Nephron (organoid): ENCODE data around the gene PTAFR.
A peak's percentile ranks its signal among the peaks of the same experiment; 100 is the strongest.

Experiments
- H3K27ac Mint-ChIP-seq, 3 experiments: 2 replicates each; pipeline ENCODE4 v1.8.0; 2020; ENCODE audit warnings: mixed read lengths in 3 of 3, mild to moderate bottlenecking in 2 of 3, moderate library complexity in 1 of 3
- H3K27me3 Mint-ChIP-seq: 2 replicates; pipeline ENCODE4 v1.8.0; 2021; ENCODE audit warnings: low read depth, mild to moderate bottlenecking, moderate library complexity, mixed read lengths
- H3K36me3 Mint-ChIP-seq: 2 replicates; pipeline ENCODE4 v1.8.0; 2020; ENCODE audit warnings: low read depth, mixed read lengths
- H3K4me1 Mint-ChIP-seq: 2 replicates; pipeline ENCODE4 v1.8.0; 2020; ENCODE audit warnings: mixed read lengths
- H3K4me3 Mint-ChIP-seq, 3 experiments: 2 replicates each; pipeline ENCODE4 v1.8.0; 2020; ENCODE audit warnings: mild to moderate bottlenecking in 3 of 3, mixed read lengths in 3 of 3, moderate library complexity in 2 of 3
- H3K9me3 Mint-ChIP-seq: 2 replicates; pipeline ENCODE4 v1.8.0; 2020; ENCODE audit warnings: mixed read lengths
- TF ChIP-seq, protein P1 (sequence below), 3 experiments: fragments of 200-600 bp; sonication (generic); IDR thresholded peaks; one replicate each; pipeline ENCODE4 v1.5.0; 2021; ENCODE audit warnings: antibody characterized with exemption in 3 of 3; ENCODE audit not compliant: unreplicated experiment in 3 of 3

Gene PTAFR

DNA sequence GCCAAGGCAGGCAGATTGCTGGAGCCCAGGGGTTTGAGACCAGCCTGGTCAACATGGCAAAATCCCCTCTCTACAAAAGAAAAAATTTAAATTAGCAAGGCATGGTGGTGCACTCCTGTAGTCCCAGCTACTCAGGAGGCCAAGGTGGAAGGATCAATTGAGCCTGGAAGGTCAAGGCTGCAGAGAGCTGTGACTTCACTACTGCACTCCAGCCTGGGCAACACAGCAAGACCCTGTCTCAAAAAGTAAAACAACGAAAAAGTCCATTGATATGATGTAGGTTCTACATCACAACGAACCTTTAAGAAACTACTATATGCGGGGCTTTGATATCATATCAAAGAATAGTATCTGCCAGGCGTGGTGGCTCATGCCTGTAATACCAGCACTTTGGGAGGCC is 20.9 kb downstream of the PTAFR start:
- TF ChIP-seq, protein P1, sequence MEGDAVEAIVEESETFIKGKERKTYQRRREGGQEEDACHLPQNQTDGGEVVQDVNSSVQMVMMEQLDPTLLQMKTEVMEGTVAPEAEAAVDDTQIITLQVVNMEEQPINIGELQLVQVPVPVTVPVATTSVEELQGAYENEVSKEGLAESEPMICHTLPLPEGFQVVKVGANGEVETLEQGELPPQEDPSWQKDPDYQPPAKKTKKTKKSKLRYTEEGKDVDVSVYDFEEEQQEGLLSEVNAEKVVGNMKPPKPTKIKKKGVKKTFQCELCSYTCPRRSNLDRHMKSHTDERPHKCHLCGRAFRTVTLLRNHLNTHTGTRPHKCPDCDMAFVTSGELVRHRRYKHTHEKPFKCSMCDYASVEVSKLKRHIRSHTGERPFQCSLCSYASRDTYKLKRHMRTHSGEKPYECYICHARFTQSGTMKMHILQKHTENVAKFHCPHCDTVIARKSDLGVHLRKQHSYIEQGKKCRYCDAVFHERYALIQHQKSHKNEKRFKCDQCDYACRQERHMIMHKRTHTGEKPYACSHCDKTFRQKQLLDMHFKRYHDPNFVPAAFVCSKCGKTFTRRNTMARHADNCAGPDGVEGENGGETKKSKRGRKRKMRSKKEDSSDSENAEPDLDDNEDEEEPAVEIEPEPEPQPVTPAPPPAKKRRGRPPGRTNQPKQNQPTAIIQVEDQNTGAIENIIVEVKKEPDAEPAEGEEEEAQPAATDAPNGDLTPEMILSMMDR (IDR thresholded peaks at IDR 0.05; ENCODE audit: unreplicated experiment in 3 of 3) = no peak
- H3K27me3 Mint-ChIP-seq = no peaks in the 10 kb centered on the region
- H3K27ac Mint-ChIP-seq = no peak overlapping the region
- H3K36me3 Mint-ChIP-seq = no peaks in the 10 kb centered on the region
- peaks cover under 1% of the 10 kb centered on the region for H3K4me1 Mint-ChIP-seq
- no peaks in the 10 kb centered on the region for H3K9me3 Mint-ChIP-seq
- no peak overlapping the region for H3K4me3 Mint-ChIP-seq

DNA sequence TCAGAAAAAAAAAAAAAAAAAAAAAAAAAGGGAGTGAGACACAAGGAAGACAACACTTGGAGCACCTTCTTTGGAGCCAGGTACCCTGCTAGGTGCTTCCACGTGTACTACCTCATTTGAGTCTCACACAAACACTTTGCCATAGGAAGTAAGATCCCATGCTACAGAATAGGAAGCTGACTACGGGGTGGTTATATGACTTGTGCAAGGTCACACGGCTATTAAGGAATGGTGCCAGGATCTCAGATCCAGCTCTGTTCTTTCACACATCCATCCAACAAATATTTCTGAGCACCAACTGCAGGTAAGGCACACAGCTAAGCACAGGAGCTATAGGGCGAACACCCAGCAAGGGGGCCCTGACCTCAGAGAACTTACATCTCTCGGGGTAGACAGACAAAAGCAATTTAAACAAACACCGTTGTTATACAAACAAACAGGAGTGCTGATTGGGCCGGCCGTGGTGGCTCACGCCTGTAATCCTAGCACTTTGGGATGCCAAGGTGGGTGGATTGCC is 22.4 kb downstream of the PTAFR start:
- Mint-ChIP-seq H3K27ac (no peak overlapping the region), H3K36me3 (no peaks in the 10 kb centered on the region), H3K27me3 (no peaks in the 10 kb centered on the region), H3K4me1 (no peaks in the 10 kb centered on the region), H3K9me3 (no peaks in the 10 kb centered on the region), H3K4me3 (no peak overlapping the region)
- TF ChIP-seq, protein P1 (IDR thresholded peaks at IDR 0.05; ENCODE audit: unreplicated experiment in 3 of 3) = no peak

DNA sequence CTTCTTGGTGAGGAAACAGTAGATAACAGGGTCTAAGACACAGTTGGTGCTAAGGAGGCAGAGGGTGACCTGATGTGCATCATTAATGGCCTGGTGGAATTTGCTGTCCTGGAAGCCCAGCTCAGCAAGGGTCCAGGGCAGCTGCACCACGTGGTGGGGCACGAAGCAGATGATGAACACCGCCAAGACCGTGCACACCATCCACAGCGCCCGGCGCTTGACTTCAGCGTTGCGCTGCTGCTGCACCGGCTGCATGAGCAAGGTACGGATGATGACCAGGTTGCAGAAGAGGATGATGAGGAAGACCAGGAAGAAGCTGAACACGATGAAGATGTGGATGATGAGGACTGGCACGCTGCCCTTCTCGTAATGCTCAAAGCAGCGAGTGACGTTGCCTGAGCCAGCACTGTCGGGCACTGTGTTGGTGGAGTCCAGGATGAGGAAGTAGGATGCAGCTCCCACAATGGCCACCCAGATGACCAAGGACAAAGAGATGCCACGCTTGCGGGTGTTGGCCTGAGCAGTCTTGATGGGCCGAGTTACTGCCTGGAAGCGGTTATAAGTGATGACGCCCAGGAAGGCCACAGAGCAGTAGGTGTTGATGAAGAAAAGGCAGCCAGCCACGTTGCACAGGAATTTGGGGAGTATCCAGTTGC is 26.2 kb downstream of the PTAFR start:
- Mint-ChIP-seq H3K27ac (peak overlapping the region in 1 of 3 experiments; percentile 20), H3K4me3 (no peak overlapping the region), H3K9me3 (no peaks in the 10 kb centered on the region), H3K27me3 (no peaks in the 10 kb centered on the region), H3K4me1 (no peaks in the 10 kb centered on the region), H3K36me3 (no peaks in the 10 kb centered on the region)
- TF ChIP-seq, protein P1 (IDR thresholded peaks at IDR 0.05; ENCODE audit: unreplicated experiment in 3 of 3) = no peak

DNA sequence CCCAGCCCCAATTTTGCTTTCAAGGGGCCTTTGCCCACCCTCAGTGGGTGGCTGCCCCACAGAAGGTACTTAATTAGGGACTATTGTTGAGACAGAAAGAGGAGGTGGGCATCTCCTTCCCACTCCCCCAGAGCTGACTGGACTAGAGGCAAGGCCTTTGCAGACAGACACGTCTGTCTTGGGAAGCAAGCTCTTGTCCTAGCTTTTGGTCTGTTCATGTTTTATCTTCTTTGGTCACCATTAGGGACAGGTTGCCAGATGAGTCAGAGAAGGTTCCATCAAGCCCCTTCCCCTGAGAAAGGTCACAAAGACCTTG is 27.7 kb downstream of the PTAFR start:
- no peaks in the 10 kb centered on the region for H3K9me3 Mint-ChIP-seq
- H3K27me3 Mint-ChIP-seq = no peaks in the 10 kb centered on the region
- H3K4me1 Mint-ChIP-seq = no peaks in the 10 kb centered on the region
- no peak overlapping the region for H3K27ac Mint-ChIP-seq
- H3K4me3 Mint-ChIP-seq = no peak overlapping the region
- TF ChIP-seq, protein P1 (IDR thresholded peaks at IDR 0.05; ENCODE audit: unreplicated experiment in 3 of 3) = no peak
- no peaks in the 10 kb centered on the region for H3K36me3 Mint-ChIP-seq

DNA sequence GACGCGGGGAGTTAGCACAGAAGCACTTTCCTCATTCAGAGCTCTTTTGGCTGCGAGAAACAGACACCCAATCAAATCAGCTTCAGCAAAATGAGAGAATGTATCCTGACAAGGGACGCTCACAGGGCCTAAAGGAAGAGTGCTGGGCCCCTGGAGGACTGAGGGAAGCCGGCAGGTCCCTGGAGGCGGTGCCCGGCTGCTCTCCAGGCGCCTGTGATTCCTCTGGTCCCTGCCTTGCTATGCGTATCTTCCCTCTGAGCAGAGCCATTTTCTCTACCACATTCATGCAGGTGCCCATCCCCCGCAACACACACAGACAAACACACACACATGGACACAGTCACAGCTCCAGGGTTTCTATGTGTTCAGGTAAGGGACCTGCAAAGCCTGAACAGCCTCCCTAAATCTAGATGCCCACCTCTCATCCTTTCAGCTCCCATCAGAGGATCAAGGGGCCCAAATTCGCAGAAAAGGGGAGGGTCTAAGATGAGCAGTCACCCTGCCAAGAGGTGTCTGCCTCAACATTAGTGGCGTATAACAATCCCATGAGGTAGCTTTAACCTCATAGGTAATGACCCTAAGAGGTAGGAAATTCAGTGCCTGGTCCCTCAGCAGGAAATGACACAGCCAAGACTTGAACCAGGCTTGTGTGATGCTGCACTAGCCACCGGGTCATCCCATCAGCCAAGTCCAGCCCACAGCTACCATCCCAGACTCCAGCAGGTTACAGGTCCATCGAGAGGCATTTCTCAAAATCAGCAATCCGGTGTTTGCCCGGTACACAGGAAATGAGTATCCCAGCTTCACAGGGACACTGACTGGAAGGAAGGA is 29.0 kb downstream of the PTAFR start:
- Mint-ChIP-seq H3K4me3 (no peak overlapping the region), H3K36me3 (no peaks in the 10 kb centered on the region), H3K4me1 (no peaks in the 10 kb centered on the region), H3K27ac (no peak overlapping the region), H3K9me3 (no peaks in the 10 kb centered on the region), H3K27me3 (no peaks in the 10 kb centered on the region)
- TF ChIP-seq, protein P1 (IDR thresholded peaks at IDR 0.05; ENCODE audit: unreplicated experiment in 3 of 3) = no peak
